ENCODE results near the gene GIPR. TPM values are rescaled to one million over a fixed set of nuclear protein-coding genes. Genes with fewer than 3 reads are reported as not detected.

Gene GIPR
- total RNA-seq, 1 experiment from 2014 or later = 6.9 TPM

GRCh38 chr19:45660636-45661035, 7.4 kb upstream of the GIPR start:
- TF ChIP-seq CTCF (IDR thresholded peaks at IDR 0.05; ENCODE audit: unreplicated experiment) = no peak
- intact Hi-C loops (cut with micrococcal nuclease; ENCODE audit: unreplicated experiment) = no loop called here
- no peaks in the 10 kb centered on the region for H3K36me3 Mint-ChIP-seq (ENCODE audit: insufficient read depth, unreplicated experiment)
- H3K27ac Mint-ChIP-seq (ENCODE audit: unreplicated experiment) = no peak overlapping the region
- no peak overlapping the region for H3K4me3 Mint-ChIP-seq (ENCODE audit: low read depth, unreplicated experiment)
- no peaks in the 10 kb centered on the region for H3K9me3 Mint-ChIP-seq (ENCODE audit: low read depth, unreplicated experiment)
- DNase-seq = no peak
- CTCF ChIA-PET = interaction anchor here (1.0 to 1.2 kb wide), 3 partner anchors 15 to 18 kb away, joined by 3 to 9 read pairs (median 3); no protein-coding TSS in a partner anchor
- H3K27me3 Mint-ChIP-seq (ENCODE audit: unreplicated experiment) = peaks cover 60% of the 10 kb centered on the region
- BruUV-seq (replicated peaks) = no TSS peak
- peaks cover 9% of the 10 kb centered on the region for H3K4me1 Mint-ChIP-seq (ENCODE audit: low read depth, unreplicated experiment)

DNA sequence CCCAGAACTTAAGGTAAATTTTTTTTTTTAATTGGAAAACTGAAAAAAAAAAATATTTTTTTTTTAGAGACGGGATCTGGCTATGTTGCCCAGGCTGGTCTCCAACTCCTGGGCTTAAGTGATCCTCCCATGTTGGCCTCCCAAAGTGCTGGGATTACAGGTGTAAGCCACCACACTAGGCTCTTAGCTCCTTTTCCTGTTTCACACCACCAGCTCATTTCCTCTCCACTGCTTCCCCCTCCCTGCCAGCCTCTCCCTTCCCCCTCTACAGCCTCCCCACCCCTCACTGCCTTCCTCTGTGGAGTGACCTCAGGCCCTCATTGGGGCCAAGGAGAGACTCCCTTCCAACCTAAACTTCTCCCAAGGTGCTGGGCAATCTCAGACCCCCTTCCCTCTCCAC, 4.2 kb upstream of the GIPR start:
- intact Hi-C loops (cut with micrococcal nuclease; ENCODE audit: unreplicated experiment) = no loop called here
- H3K36me3 Mint-ChIP-seq (ENCODE audit: insufficient read depth, unreplicated experiment) = peaks cover 6% of the 10 kb centered on the region
- BruUV-seq (replicated peaks) = no TSS peak
- H3K27me3 Mint-ChIP-seq (ENCODE audit: unreplicated experiment) = peaks cover 52% of the 10 kb centered on the region
- peaks cover 24% of the 10 kb centered on the region for H3K4me1 Mint-ChIP-seq (ENCODE audit: low read depth, unreplicated experiment)
- no peak overlapping the region for H3K4me3 Mint-ChIP-seq (ENCODE audit: low read depth, unreplicated experiment)
- no peak for TF ChIP-seq CTCF (IDR thresholded peaks at IDR 0.05; ENCODE audit: unreplicated experiment)
- no peak overlapping the region for H3K27ac Mint-ChIP-seq (ENCODE audit: unreplicated experiment)
- no peaks in the 10 kb centered on the region for H3K9me3 Mint-ChIP-seq (ENCODE audit: low read depth, unreplicated experiment)
- CTCF ChIA-PET = no interaction called here
- DNase-seq = no peak

GRCh38 chr19:45664575-45664974, 3.4 kb upstream of the GIPR start:
- intact Hi-C loops (cut with micrococcal nuclease; ENCODE audit: unreplicated experiment) = no loop called here
- H3K9me3 Mint-ChIP-seq (ENCODE audit: low read depth, unreplicated experiment) = no peaks in the 10 kb centered on the region
- H3K27ac Mint-ChIP-seq (ENCODE audit: unreplicated experiment) = no peak overlapping the region
- peaks cover 26% of the 10 kb centered on the region for H3K4me1 Mint-ChIP-seq (ENCODE audit: low read depth, unreplicated experiment)
- no peak for DNase-seq
- no peak overlapping the region for H3K4me3 Mint-ChIP-seq (ENCODE audit: low read depth, unreplicated experiment)
- BruUV-seq (replicated peaks) = no TSS peak
- peaks cover 44% of the 10 kb centered on the region for H3K27me3 Mint-ChIP-seq (ENCODE audit: unreplicated experiment)
- CTCF ChIA-PET = no interaction called here
- H3K36me3 Mint-ChIP-seq (ENCODE audit: insufficient read depth, unreplicated experiment) = peaks cover 13% of the 10 kb centered on the region
- TF ChIP-seq CTCF (IDR thresholded peaks at IDR 0.05; ENCODE audit: unreplicated experiment) = no peak

DNA sequence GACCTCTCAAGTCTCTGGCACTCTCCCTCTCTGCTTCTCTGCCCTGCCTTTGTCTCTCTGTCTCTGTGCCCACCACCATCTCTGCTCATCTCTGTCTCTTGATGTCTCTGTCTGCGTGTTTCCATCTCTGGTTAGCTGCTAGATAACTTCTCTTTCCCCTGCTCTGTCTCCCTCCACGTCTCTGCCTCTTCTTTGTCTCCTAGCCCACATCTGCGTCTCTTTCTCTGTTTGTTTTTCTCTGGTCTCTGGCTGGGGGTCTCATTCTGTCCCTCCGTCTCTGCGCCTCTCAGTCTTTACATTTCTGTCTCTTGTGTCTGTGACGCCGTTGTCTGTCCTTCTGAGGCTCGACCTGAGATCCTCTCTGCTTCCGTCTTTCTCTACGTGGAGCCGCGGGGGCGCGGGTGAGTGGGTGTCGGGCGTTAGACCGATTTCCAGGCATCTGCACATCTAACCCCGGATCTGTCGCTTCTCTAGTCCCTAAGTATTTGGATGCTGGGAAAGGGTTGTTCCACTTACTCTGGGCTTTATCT, 386 bp downstream of the GIPR start:
- no peak for TF ChIP-seq CTCF (IDR thresholded peaks at IDR 0.05; ENCODE audit: unreplicated experiment)
- intact Hi-C loops (cut with micrococcal nuclease; ENCODE audit: unreplicated experiment) = no loop called here
- H3K27me3 Mint-ChIP-seq (ENCODE audit: unreplicated experiment) = peaks cover 22% of the 10 kb centered on the region
- CTCF ChIA-PET = interaction anchor here (0.7 to 2.6 kb wide), 7 partner anchors 9 to 28 kb away, joined by 3 to 9 read pairs (median 3); no protein-coding TSS in a partner anchor
- H3K36me3 Mint-ChIP-seq (ENCODE audit: insufficient read depth, unreplicated experiment) = peaks cover 28% of the 10 kb centered on the region
- BruUV-seq (replicated peaks) = no TSS peak
- peak overlapping the region; percentile 66 for H3K4me3 Mint-ChIP-seq (ENCODE audit: low read depth, unreplicated experiment)
- DNase-seq = no peak
- H3K4me1 Mint-ChIP-seq (ENCODE audit: low read depth, unreplicated experiment) = peaks cover 22% of the 10 kb centered on the region
- peak overlapping the region; percentile 1 for H3K27ac Mint-ChIP-seq (ENCODE audit: unreplicated experiment)
- H3K9me3 Mint-ChIP-seq (ENCODE audit: low read depth, unreplicated experiment) = no peaks in the 10 kb centered on the region
